H9 (cell line): ENCODE data around the gene CDX2. TPM values are rescaled to one million over a fixed set of nuclear protein-coding genes. Genes with fewer than 3 reads are reported as not detected.

Source experiments
- DNase-seq: peaks from one replicate; pipeline ENCODE4 v3.0.0-alpha.2; 2017
- H2AFZ ChIP-seq: one replicate; pipeline ENCODE4 v1.6.1; 2013; ENCODE audit warnings: mild to moderate bottlenecking, low read length, control low read depth, moderate library complexity
- H2AK5ac ChIP-seq: 2 replicates; pipeline ENCODE4 v1.6.1; 2013; ENCODE audit warnings: low read length, control low read depth, mixed read lengths; ENCODE audit not compliant: insufficient read length
- H2BK120ac ChIP-seq: one replicate; pipeline ENCODE4 v1.6.1; 2013; ENCODE audit warnings: low read depth, mild to moderate bottlenecking, low read length, control low read depth, inconsistent platforms; ENCODE audit not compliant: poor library complexity, severe bottlenecking
- H2BK12ac ChIP-seq: 2 replicates; pipeline ENCODE4 v1.6.1; 2013; ENCODE audit warnings: low read length, control low read depth, mixed read lengths, low read depth; ENCODE audit not compliant: insufficient read length
- H2BK15ac ChIP-seq: 2 replicates; pipeline ENCODE4 v1.6.1; 2013; ENCODE audit warnings: low read depth, low read length, control low read depth
- H2BK20ac ChIP-seq: one replicate; pipeline ENCODE4 v1.6.1; 2013; ENCODE audit warnings: low read depth, mild to moderate bottlenecking, low read length, control low read depth, inconsistent platforms; ENCODE audit not compliant: poor library complexity, severe bottlenecking
- H2BK5ac ChIP-seq: 2 replicates; pipeline ENCODE4 v1.6.1; 2013; ENCODE audit warnings: low read length, control low read depth, mixed read lengths; ENCODE audit not compliant: insufficient read length
- H3K14ac ChIP-seq: 2 replicates; pipeline ENCODE4 v1.6.1; 2013; ENCODE audit warnings: low read length, control low read depth; ENCODE audit not compliant: insufficient read depth
- H3K18ac ChIP-seq: 2 replicates; pipeline ENCODE4 v1.6.1; 2013; ENCODE audit warnings: low read depth, mild to moderate bottlenecking, mixed read lengths, low read length, control low read depth; ENCODE audit not compliant: insufficient read length
- H3K23ac ChIP-seq: 2 replicates; pipeline ENCODE4 v1.6.1; 2013; ENCODE audit warnings: low read length, control low read depth, mixed read lengths, low read depth; ENCODE audit not compliant: insufficient read length
- H3K23me2 ChIP-seq: 2 replicates; pipeline ENCODE4 v1.6.1; 2013; ENCODE audit warnings: low read depth, mild to moderate bottlenecking, mixed read lengths, low read length, control low read depth; ENCODE audit not compliant: insufficient read length, poor library complexity, severe bottlenecking
- H3K27ac ChIP-seq: 2 replicates; pipeline ENCODE4 v1.5.1; 2013; ENCODE audit warnings: low read length, control low read depth, mixed read lengths, low read depth; ENCODE audit not compliant: insufficient read length
- H3K27me3 ChIP-seq: 2 replicates; pipeline ENCODE4 v1.6.1; 2013; ENCODE audit warnings: low read length, control low read depth, inconsistent platforms; ENCODE audit not compliant: insufficient read depth
- H3K4ac ChIP-seq: 2 replicates; pipeline ENCODE4 v1.6.1; 2013; ENCODE audit warnings: low read depth, mild to moderate bottlenecking, control low read depth, inconsistent platforms, low read length, moderate library complexity
- H3K4me1 ChIP-seq: 2 replicates; pipeline ENCODE4 v1.6.1; 2013; ENCODE audit warnings: low read length, control low read depth, inconsistent platforms; ENCODE audit not compliant: insufficient read depth
- H3K4me2 ChIP-seq: 2 replicates; pipeline ENCODE4 v1.6.1; 2013; ENCODE audit warnings: low read length, control low read depth, mixed read lengths; ENCODE audit not compliant: insufficient read length, insufficient read depth
- H3K56ac ChIP-seq: 2 replicates; pipeline ENCODE4 v1.6.1; 2013; ENCODE audit warnings: low read depth, mild to moderate bottlenecking, mixed read lengths, low read length, control low read depth; ENCODE audit not compliant: insufficient read length
- H3K79me1 ChIP-seq: 2 replicates; pipeline ENCODE4 v1.6.1; 2013; ENCODE audit warnings: low read depth, mild to moderate bottlenecking, moderate library complexity, low read length, control low read depth, inconsistent platforms; ENCODE audit not compliant: insufficient read depth, poor library complexity, severe bottlenecking
- H3K79me2 ChIP-seq: 2 replicates; pipeline ENCODE4 v1.6.1; 2013; ENCODE audit warnings: low read length, control low read depth, inconsistent platforms; ENCODE audit not compliant: insufficient read depth
- H3K9ac ChIP-seq: 2 replicates; pipeline ENCODE4 v1.6.1; 2013; ENCODE audit warnings: low read length, control low read depth, mixed read lengths; ENCODE audit not compliant: insufficient read length; ENCODE audit errors: extremely low read depth
- H3K9me3 ChIP-seq: one replicate; pipeline ENCODE4 v1.6.1; 2013; ENCODE audit warnings: low read depth, low read length, inconsistent platforms; ENCODE audit not compliant: control insufficient read depth
- H3T11ph ChIP-seq: one replicate; pipeline ENCODE4 v1.6.1; 2013; ENCODE audit warnings: mild to moderate bottlenecking, low read length, control low read depth, inconsistent platforms
- H4K20me1 ChIP-seq: one replicate; pipeline ENCODE4 v1.6.1; 2013; ENCODE audit not compliant: control insufficient read depth, insufficient read length, insufficient read depth
- H4K5ac ChIP-seq: 2 replicates; pipeline ENCODE4 v1.6.1; 2013; ENCODE audit warnings: low read depth, mild to moderate bottlenecking, mixed read lengths, low read length, control low read depth; ENCODE audit not compliant: insufficient read length
- H4K8ac ChIP-seq: replicated peaks from 2 replicates; pipeline ENCODE4 v1.6.1; 2013; ENCODE audit warnings: low read length, control low read depth, mixed read lengths, low read depth; ENCODE audit not compliant: insufficient read length
- H4K91ac ChIP-seq: 2 replicates; pipeline ENCODE4 v1.6.1; 2013; ENCODE audit warnings: low read depth, mild to moderate bottlenecking, moderate library complexity, mixed read lengths, low read length, control low read depth; ENCODE audit not compliant: insufficient read length
- H3K27ac Mint-ChIP-seq, 3 experiments: 2 replicates in 2 of 3; 3 replicates in 1 of 3; pipeline ENCODE4 v1.8.0; 2020 to 2021; ENCODE audit warnings: mixed read lengths in 3 of 3, mild to moderate bottlenecking in 1 of 3, moderate library complexity in 1 of 3
- H3K27me3 Mint-ChIP-seq: 2 replicates; pipeline ENCODE4 v1.8.0; 2021; ENCODE audit warnings: low read depth, mild to moderate bottlenecking, moderate library complexity, mixed read lengths
- H3K36me3 Mint-ChIP-seq, 3 experiments: 2 replicates in 2 of 3; 3 replicates in 1 of 3; pipeline ENCODE4 v1.8.0; 2020 to 2021; ENCODE audit warnings: low read depth in 3 of 3, mixed read lengths in 3 of 3; ENCODE audit not compliant: insufficient read depth in 1 of 3
- H3K4me1 Mint-ChIP-seq, 2 experiments: 2 replicates each; pipeline ENCODE4 v1.8.0; 2020; ENCODE audit warnings: mixed read lengths in 2 of 2
- H3K4me3 Mint-ChIP-seq, 2 experiments: 2 replicates in 1 of 2; 3 replicates in 1 of 2; pipeline ENCODE4 v1.8.0; 2020 to 2021; ENCODE audit warnings: mild to moderate bottlenecking in 2 of 2, mixed read lengths in 2 of 2, moderate library complexity in 1 of 2
- H3K9me3 Mint-ChIP-seq, 2 experiments: 2 replicates in 1 of 2; 3 replicates in 1 of 2; pipeline ENCODE4 v1.8.0; 2020; ENCODE audit warnings: mild to moderate bottlenecking in 2 of 2, mixed read lengths in 2 of 2, moderate library complexity in 1 of 2
- CTCF ChIP-seq: fragments of 200-600 bp; sonication (generic); conservative IDR thresholded peaks from 3 replicates; pipeline ENCODE4 v1.8.0; 2021; ENCODE audit warnings: antibody characterized with exemption, mild to moderate bottlenecking
- WGBS: extraction: QIAGEN DNeasy Blood & Tissue Kit; methylation state at CpG from one replicate; pipeline ENCODE4 v1.1.7; 2013; ENCODE audit warnings: missing lambda C conversion rate, low lambda C conversion rate, mixed read lengths; ENCODE audit not compliant: insufficient read length; ENCODE audit errors: extremely low coverage; 5-methylcytosine and 5-hydroxymethylcytosine counted together
- total RNA-seq: library from RNA; stranded (reverse); gene quantifications from 2 replicates; pipeline ENCODE4 v1.2.1, GENCODE V29; 2021

CDX2 gene
- total RNA-seq, 1 experiment from 2014 or later, result not detected

DNA sequence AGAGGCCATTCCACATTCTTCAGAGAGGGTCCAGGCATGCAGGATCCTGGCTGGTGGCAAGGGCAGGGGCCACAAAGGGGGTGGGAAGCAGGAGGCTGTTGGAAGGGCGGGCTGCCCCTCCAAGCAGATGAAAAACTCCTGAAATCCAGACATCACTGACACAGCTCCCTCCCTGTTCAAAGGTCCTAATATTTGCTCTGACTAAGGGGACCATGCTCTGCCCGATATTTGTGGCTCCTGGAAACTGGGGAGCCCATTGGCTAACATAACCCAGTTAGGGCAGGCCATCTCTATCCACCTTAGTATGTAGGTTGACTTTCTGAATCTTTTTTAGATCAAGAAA, 3.3 kb upstream of the CDX2 start:
- Histone ChIP-seq H3K56ac (no peak overlapping the region), H3K4ac (no peak overlapping the region), H3K18ac (no peak overlapping the region), H4K20me1 (peaks cover 4% of the 10 kb centered on the region), H2BK20ac (no peak overlapping the region), H2AFZ (no peak overlapping the region), H3K9ac (no peak overlapping the region), H2BK12ac (no peak overlapping the region), H2BK15ac (no peak overlapping the region), H4K91ac (no peak overlapping the region), H4K5ac (no peak overlapping the region), H2AK5ac (no peak overlapping the region), H3T11ph (no peak overlapping the region), H3K23ac (no peak overlapping the region), H3K4me2 (no peak overlapping the region), H3K79me1 (no peaks in the 10 kb centered on the region), H3K14ac (no peak overlapping the region), H3K27me3 (peaks cover 99% of the 10 kb centered on the region), H2BK120ac (no peak overlapping the region), H3K23me2 (no peaks in the 10 kb centered on the region), H3K79me2 (no peaks in the 10 kb centered on the region), H3K27ac (no peak overlapping the region), H3K4me1 (peaks cover 9% of the 10 kb centered on the region), H3K9me3 (no peaks in the 10 kb centered on the region), H4K8ac (no peak overlapping the region), H2BK5ac (no peak overlapping the region)
- WGBS, result no CpG with 5 or more reads among the region's 2 CpGs
- DNase-seq, result no peak
- Mint-ChIP-seq H3K27ac (no peak overlapping the region), H3K36me3 (no peaks in the 10 kb centered on the region), H3K4me3 (no peak overlapping the region), H3K9me3 (peaks cover 7 to 24% of the 10 kb centered on the region in 2 experiments), H3K4me1 (peaks cover 24 to 32% of the 10 kb centered on the region in 2 experiments), H3K27me3 (peaks cover 100% of the 10 kb centered on the region)
- TF ChIP-seq CTCF, result no peak
